Astrocyte (in vitro differentiated cells and primary cell): ENCODE results near the gene PIP4K2A. TPM values are rescaled to one million over a fixed set of nuclear protein-coding genes. Genes with fewer than 3 reads are reported as not detected.
A peak's percentile ranks its signal among the peaks of the same experiment; 100 is the strongest.

Experiments used
- DNase-seq: peaks from one replicate; pipeline ENCODE4 v3.0.0-alpha.2; 2010; ENCODE audit warnings: low read depth
- FAIRE-seq: peaks from 2 replicates; lab custom pipeline; 2011; peaks lifted over from hg19 to GRCh38; lab: Jason Lieb, UNC
- H2AFZ ChIP-seq: 2 replicates; pipeline ENCODE4 v1.6.0; 2012; ENCODE audit warnings: low read depth, low read length, inconsistent platforms
- H3K27ac ChIP-seq: 2 replicates; pipeline ENCODE4 v1.5.1; 2011; ENCODE audit warnings: low read depth, low read length, inconsistent platforms
- H3K27me3 ChIP-seq: 2 replicates; pipeline ENCODE4 v1.6.0; 2011; ENCODE audit warnings: low read length, inconsistent platforms; ENCODE audit not compliant: insufficient read depth
- H3K36me3 ChIP-seq: 2 replicates; pipeline ENCODE4 v1.5.1; 2011; ENCODE audit warnings: low read length, inconsistent platforms; ENCODE audit not compliant: insufficient read depth
- H3K4me1 ChIP-seq: 2 replicates; pipeline ENCODE4 v1.5.1; 2011; ENCODE audit warnings: low read length, inconsistent platforms; ENCODE audit not compliant: insufficient read depth
- H3K4me2 ChIP-seq: 2 replicates; pipeline ENCODE4 v1.6.0; 2012; ENCODE audit warnings: low read length, inconsistent platforms
- H3K4me3 ChIP-seq: 2 replicates; pipeline ENCODE4 v1.5.1; 2011; ENCODE audit warnings: low read depth, mild to moderate bottlenecking, low read length, inconsistent platforms; ENCODE audit not compliant: insufficient read depth
- H3K79me2 ChIP-seq: 2 replicates; pipeline ENCODE4 v1.6.0; 2012; ENCODE audit warnings: mild to moderate bottlenecking, low read length, inconsistent platforms; ENCODE audit not compliant: insufficient read depth
- H3K9ac ChIP-seq: 2 replicates; pipeline ENCODE4 v1.6.0; 2012; ENCODE audit warnings: mild to moderate bottlenecking, low read length, inconsistent platforms
- H3K9me3 ChIP-seq: 2 replicates; pipeline ENCODE4 v1.5.1; 2012; ENCODE audit warnings: low read depth, mild to moderate bottlenecking, low read length, inconsistent platforms; ENCODE audit not compliant: insufficient read depth
- H4K20me1 ChIP-seq: 2 replicates; pipeline ENCODE4 v1.6.0; 2012; ENCODE audit warnings: low read length, inconsistent platforms; ENCODE audit not compliant: insufficient read depth
- H3K27ac Mint-ChIP-seq: one replicate; pipeline ENCODE4 v1.8.0; 2021; ENCODE audit warnings: mild to moderate bottlenecking, mixed read lengths; ENCODE audit not compliant: unreplicated experiment
- H3K27me3 Mint-ChIP-seq: one replicate; pipeline ENCODE4 v1.8.0; 2021; ENCODE audit warnings: low read depth, mixed read lengths; ENCODE audit not compliant: unreplicated experiment
- H3K36me3 Mint-ChIP-seq: one replicate; pipeline ENCODE4 v1.8.0; 2021; ENCODE audit warnings: low read depth, mixed read lengths; ENCODE audit not compliant: unreplicated experiment
- H3K4me1 Mint-ChIP-seq: one replicate; pipeline ENCODE4 v1.8.0; 2021; ENCODE audit warnings: low read depth, mixed read lengths; ENCODE audit not compliant: unreplicated experiment
- H3K4me3 Mint-ChIP-seq: one replicate; pipeline ENCODE4 v1.8.0; 2021; ENCODE audit warnings: mild to moderate bottlenecking, moderate library complexity, mixed read lengths; ENCODE audit not compliant: unreplicated experiment
- H3K9me3 Mint-ChIP-seq: one replicate; pipeline ENCODE4 v1.8.0; 2021; ENCODE audit warnings: mild to moderate bottlenecking, mixed read lengths; ENCODE audit not compliant: unreplicated experiment
- EZH2 ChIP-seq: IDR thresholded peaks from 2 replicates; pipeline ENCODE4 v1.6.1; 2012; ENCODE audit warnings: mild to moderate bottlenecking, low read length, inconsistent platforms; ENCODE audit not compliant: insufficient read depth
- total RNA-seq: library from RNA; stranded (reverse); gene quantifications from 2 replicates; pipeline ENCODE4 v1.2.1, GENCODE V29; 2021
- TF ChIP-seq, protein P1 (sequence below): IDR thresholded peaks from 2 replicates; pipeline ENCODE4 v1.5.1; 2011; ENCODE audit warnings: low read depth, mild to moderate bottlenecking, inconsistent platforms, low read length, moderate library complexity; ENCODE audit not compliant: insufficient read depth

PIP4K2A gene
- total RNA-seq, 1 donor from 2014 or later, result 36.8 TPM

DNA sequence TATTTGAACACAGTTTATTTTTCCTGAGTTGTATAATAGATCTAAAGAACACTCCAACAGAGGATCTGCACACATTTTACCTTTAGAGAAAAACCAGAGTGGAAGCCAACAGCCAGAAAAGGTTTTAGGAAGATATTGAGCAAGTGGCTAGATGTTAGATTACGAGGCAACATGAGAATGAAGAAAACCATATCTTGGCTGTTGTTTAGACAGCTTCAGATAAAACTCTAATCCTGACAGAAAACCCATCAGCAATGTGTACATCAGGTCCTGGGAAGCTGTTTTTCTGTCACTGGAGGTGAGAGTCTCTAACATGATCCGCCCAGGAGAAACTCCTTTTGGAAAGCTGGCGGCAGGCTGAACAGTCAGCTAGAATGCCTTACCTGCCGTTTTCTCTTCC lies 209.6 kb downstream of the PIP4K2A start:
- Histone ChIP-seq H3K9ac (no peak overlapping the region), H3K36me3 (no peaks in the 10 kb centered on the region), H3K4me3 (no peak overlapping the region), H3K4me2 (no peak overlapping the region), H3K27ac (no peak overlapping the region), H4K20me1 (no peaks in the 10 kb centered on the region), H3K4me1 (no peaks in the 10 kb centered on the region), H3K9me3 (no peaks in the 10 kb centered on the region), H3K79me2 (no peaks in the 10 kb centered on the region), H3K27me3 (peaks cover 6% of the 10 kb centered on the region), H2AFZ (no peak overlapping the region)
- no peak for FAIRE-seq
- DNase-seq, result no peak
- no peak for TF ChIP-seq EZH2
- TF ChIP-seq, protein P1, sequence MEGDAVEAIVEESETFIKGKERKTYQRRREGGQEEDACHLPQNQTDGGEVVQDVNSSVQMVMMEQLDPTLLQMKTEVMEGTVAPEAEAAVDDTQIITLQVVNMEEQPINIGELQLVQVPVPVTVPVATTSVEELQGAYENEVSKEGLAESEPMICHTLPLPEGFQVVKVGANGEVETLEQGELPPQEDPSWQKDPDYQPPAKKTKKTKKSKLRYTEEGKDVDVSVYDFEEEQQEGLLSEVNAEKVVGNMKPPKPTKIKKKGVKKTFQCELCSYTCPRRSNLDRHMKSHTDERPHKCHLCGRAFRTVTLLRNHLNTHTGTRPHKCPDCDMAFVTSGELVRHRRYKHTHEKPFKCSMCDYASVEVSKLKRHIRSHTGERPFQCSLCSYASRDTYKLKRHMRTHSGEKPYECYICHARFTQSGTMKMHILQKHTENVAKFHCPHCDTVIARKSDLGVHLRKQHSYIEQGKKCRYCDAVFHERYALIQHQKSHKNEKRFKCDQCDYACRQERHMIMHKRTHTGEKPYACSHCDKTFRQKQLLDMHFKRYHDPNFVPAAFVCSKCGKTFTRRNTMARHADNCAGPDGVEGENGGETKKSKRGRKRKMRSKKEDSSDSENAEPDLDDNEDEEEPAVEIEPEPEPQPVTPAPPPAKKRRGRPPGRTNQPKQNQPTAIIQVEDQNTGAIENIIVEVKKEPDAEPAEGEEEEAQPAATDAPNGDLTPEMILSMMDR, result no peak
- Mint-ChIP-seq H3K4me1 (no peaks in the 10 kb centered on the region), H3K9me3 (peaks cover 5% of the 10 kb centered on the region), H3K4me3 (no peak overlapping the region), H3K36me3 (no peaks in the 10 kb centered on the region), H3K27ac (no peak overlapping the region), H3K27me3 (peaks cover 16% of the 10 kb centered on the region)

DNA sequence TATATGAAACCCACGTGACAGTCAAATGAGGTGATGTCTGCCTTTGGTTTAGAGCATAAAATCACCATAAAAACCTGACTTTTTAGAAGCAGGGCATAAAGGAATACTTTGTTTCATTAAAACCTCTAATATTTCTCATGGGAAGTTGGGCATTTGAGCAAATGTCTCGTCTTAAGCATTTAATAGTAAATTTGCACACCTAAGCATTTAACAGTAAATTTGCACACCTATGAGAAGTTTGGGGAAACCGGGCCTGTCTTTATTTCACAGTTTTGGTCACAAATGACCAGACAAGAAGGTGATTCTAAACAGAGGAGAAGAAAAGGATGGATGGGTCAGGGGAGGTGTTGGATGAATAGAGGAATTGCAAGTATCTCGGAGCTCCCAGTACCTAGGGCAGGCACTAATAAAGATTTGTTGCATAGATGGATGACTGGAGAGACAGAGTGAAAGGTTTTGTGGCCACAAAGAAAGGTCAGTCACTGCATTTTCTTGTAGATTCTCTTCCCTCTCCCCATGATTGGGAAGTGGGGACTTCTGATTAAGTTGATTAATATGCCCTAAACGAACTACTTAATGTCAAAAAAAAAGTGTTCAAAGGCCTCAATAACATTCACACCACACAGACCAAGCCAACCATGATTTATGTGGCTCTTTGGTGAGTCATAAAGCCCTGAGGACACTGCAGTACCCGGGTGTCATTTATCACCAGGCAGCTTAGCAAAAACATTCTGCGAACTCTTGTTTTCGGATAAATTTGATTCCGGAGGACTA lies 210.9 kb downstream of the PIP4K2A start:
- Histone ChIP-seq H3K9ac (no peak overlapping the region), H3K36me3 (no peaks in the 10 kb centered on the region), H3K27ac (no peak overlapping the region), H3K27me3 (peaks cover 9% of the 10 kb centered on the region), H3K4me3 (no peak overlapping the region), H4K20me1 (no peaks in the 10 kb centered on the region), H3K4me2 (no peak overlapping the region), H3K9me3 (no peaks in the 10 kb centered on the region), H3K79me2 (no peaks in the 10 kb centered on the region), H3K4me1 (no peaks in the 10 kb centered on the region), H2AFZ (no peak overlapping the region)
- Mint-ChIP-seq H3K36me3 (no peaks in the 10 kb centered on the region), H3K4me1 (no peaks in the 10 kb centered on the region), H3K27me3 (peaks cover 28% of the 10 kb centered on the region), H3K4me3 (no peak overlapping the region), H3K9me3 (peaks cover 2% of the 10 kb centered on the region), H3K27ac (no peak overlapping the region)
- FAIRE-seq (no peak), DNase-seq (peak; percentile 63)
- no peak for TF ChIP-seq EZH2
- TF ChIP-seq, protein P1, result no peak

DNA sequence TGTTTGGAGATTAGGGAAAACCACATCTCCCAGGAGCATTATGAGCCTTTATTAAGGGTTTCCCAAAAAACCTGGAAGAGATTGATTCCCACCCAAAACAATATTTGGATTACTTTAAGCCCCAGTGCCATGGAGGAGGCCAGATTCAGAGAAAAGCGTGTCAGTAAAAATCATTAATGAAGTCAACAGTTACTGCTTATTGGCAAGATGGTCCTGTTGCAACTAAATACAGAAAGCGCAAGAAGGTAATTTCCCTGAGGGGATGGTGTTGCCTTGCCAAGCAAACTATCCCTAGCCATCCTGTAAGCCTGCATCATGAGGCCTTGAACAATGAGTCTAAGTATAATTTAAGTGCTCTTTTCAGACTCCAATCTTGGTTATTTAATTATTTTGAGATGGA lies 212.5 kb downstream of the PIP4K2A start:
- Mint-ChIP-seq H3K9me3 (peaks cover 1% of the 10 kb centered on the region), H3K27me3 (peaks cover 39% of the 10 kb centered on the region), H3K27ac (no peak overlapping the region), H3K36me3 (no peaks in the 10 kb centered on the region), H3K4me3 (no peak overlapping the region), H3K4me1 (no peaks in the 10 kb centered on the region)
- Histone ChIP-seq H3K27me3 (peaks cover 13% of the 10 kb centered on the region), H3K9me3 (no peaks in the 10 kb centered on the region), H3K9ac (no peak overlapping the region), H2AFZ (no peak overlapping the region), H3K4me1 (no peaks in the 10 kb centered on the region), H3K4me3 (no peak overlapping the region), H4K20me1 (no peaks in the 10 kb centered on the region), H3K4me2 (no peak overlapping the region), H3K27ac (no peak overlapping the region), H3K79me2 (no peaks in the 10 kb centered on the region), H3K36me3 (no peaks in the 10 kb centered on the region)
- DNase-seq, result no peak
- TF ChIP-seq EZH2, result no peak
- TF ChIP-seq, protein P1, result no peak
- no peak for FAIRE-seq
